ENCODE results near the gene NABP2.
"Not testable (repeated sequence)": the region's sequence is repeated elsewhere in the genome, so short reads cannot be mapped to it uniquely, and the experiment has no call there.

The NABP2 gene

GRCh38 chr12:56248711-56249110, 24.6 kb downstream of the NABP2 start:
- DNase-seq = no peak

GRCh38 chr12:56252649-56253048, 28.5 kb downstream of the NABP2 start:
- no peak for DNase-seq

GRCh38 chr12:56253091-56253490, 28.9 kb downstream of the NABP2 start:
- DNase-seq = no peak

- no peak for DNase-seq
These were observed 31.5 kb downstream of the NABP2 start for GRCh38 chr12:56255671-56256070.

- DNase-seq = peak; percentile 35
These were observed 32.3 kb downstream of the NABP2 start for GRCh38 chr12:56256326-56256960.

- no peak for DNase-seq
These were observed 32.9 kb downstream of the NABP2 start for GRCh38 chr12:56257071-56257470.

- peak; percentile 26 for DNase-seq
These were observed 33.4 kb downstream of the NABP2 start for GRCh38 chr12:56257491-56258067.

GRCh38 chr12:56258068-56258819, 34.1 kb downstream of the NABP2 start, which contains the start of gene ANKRD52:
Gene ANKRD52, minus strand, starts transcription at chr12:56258384. Its CDS starts 115 bp downstream, at chr12:56258269.
- peak; percentile 80 for DNase-seq

- no peak for DNase-seq
These were observed 34.7 kb downstream of the NABP2 start for GRCh38 chr12:56258820-56259183.

GRCh38 chr12:56260380-56260779, 36.2 kb downstream of the NABP2 start:
- no peak for DNase-seq

GRCh38 chr12:56260921-56261320, 36.8 kb downstream of the NABP2 start:
- no peak for DNase-seq

GRCh38 chr12:56261503-56262232, 37.5 kb downstream of the NABP2 start:
- DNase-seq = peak; percentile 83

GRCh38 chr12:56262955-56263354, 38.8 kb downstream of the NABP2 start:
- not testable (repeated sequence) for DNase-seq

- DNase-seq = not testable (repeated sequence)
These were observed 42.0 kb downstream of the NABP2 start for GRCh38 chr12:56266068-56266692.

GRCh38 chr12:56266693-56267442, 42.7 kb downstream of the NABP2 start, which contains the start of gene COQ10A:
Gene COQ10A, plus strand, starts transcription at chr12:56266942. Its CDS starts 177 bp downstream, at chr12:56267119.
- DNase-seq = peak; percentile 81

- DNase-seq = no peak
These were observed 43.4 kb downstream of the NABP2 start for GRCh38 chr12:56267443-56268071.

GRCh38 chr12:56271031-56271430, 46.9 kb downstream of the NABP2 start:
- peak; percentile 25 for DNase-seq

GRCh38 chr12:56272468-56272867, 48.3 kb downstream of the NABP2 start:
- not testable (repeated sequence) for DNase-seq

GRCh38 chr12:56274299-56274698, 50.2 kb downstream of the NABP2 start:
- no peak for DNase-seq

GRCh38 chr12:56278905-56279304, 54.8 kb downstream of the NABP2 start:
- no peak for DNase-seq
